Keratinocyte (primary cell): ENCODE data around the gene GPR137B. TPM values are rescaled to one million over a fixed set of nuclear protein-coding genes. Genes with fewer than 3 reads are reported as not detected.

Experiments used
- DNase-seq: peaks from one replicate; pipeline ENCODE4 v3.0.0-alpha.2; 2011; ENCODE audit warnings: low read depth, missing footprints, low spot score
- FAIRE-seq: peaks from 2 replicates; lab custom pipeline; 2011; peaks lifted over from hg19 to GRCh38; lab: Jason Lieb, UNC
- H2AFZ ChIP-seq: 2 replicates; pipeline ENCODE4 v1.6.0; 2012; ENCODE audit warnings: low read length, control low read depth, inconsistent platforms; ENCODE audit not compliant: control insufficient read depth
- H3K27ac ChIP-seq: 2 replicates; pipeline ENCODE4 v1.5.1; 2011; ENCODE audit warnings: low read length; ENCODE audit not compliant: control insufficient read depth, insufficient read depth
- H3K27me3 ChIP-seq: 3 replicates; pipeline ENCODE4 v1.6.0; 2011; ENCODE audit warnings: low read length; ENCODE audit not compliant: control insufficient read depth, insufficient read depth; ENCODE audit errors: extremely low read depth
- H3K36me3 ChIP-seq, 2 experiments: 2 replicates in 1 of 2; 3 replicates in 1 of 2; pipeline ENCODE4 v1.5.1; 2011; ENCODE audit warnings: low read length in 2 of 2, mild to moderate bottlenecking in 1 of 2; ENCODE audit not compliant: control insufficient read depth in 2 of 2, insufficient read depth in 2 of 2; ENCODE audit errors: extremely low read depth in 1 of 2
- H3K4me1 ChIP-seq: 3 replicates; pipeline ENCODE4 v1.5.1; 2011; ENCODE audit warnings: low read length; ENCODE audit not compliant: control insufficient read depth, insufficient read depth; ENCODE audit errors: extremely low read depth
- H3K4me2 ChIP-seq: 3 replicates; pipeline ENCODE4 v1.6.0; 2011; ENCODE audit warnings: low read depth, low read length; ENCODE audit not compliant: control insufficient read depth, insufficient read depth; ENCODE audit errors: extremely low read depth
- H3K4me3 ChIP-seq, 3 experiments: fragments of 200-600 bp in 1 of 3; sonication (generic) in 1 of 3; 2 replicates in 2 of 3; 3 replicates in 1 of 3; pipeline ENCODE4 v1.5.1; 2011 to 2016; ENCODE audit warnings: low read length in 3 of 3, mild to moderate bottlenecking in 3 of 3, control low read depth in 2 of 3, inconsistent platforms in 1 of 3, low read depth in 1 of 3, mixed read lengths in 1 of 3, mixed run types in 1 of 3, moderate library complexity in 1 of 3; ENCODE audit not compliant: control insufficient read depth in 2 of 3, insufficient read depth in 2 of 3; ENCODE audit errors: extremely low read depth in 1 of 3
- H3K79me2 ChIP-seq: 2 replicates; pipeline ENCODE4 v1.6.0; 2012; ENCODE audit warnings: low read length; ENCODE audit not compliant: control insufficient read depth, insufficient read depth
- H3K9ac ChIP-seq: 3 replicates; pipeline ENCODE4 v1.6.0; 2011; ENCODE audit warnings: low read length; ENCODE audit not compliant: control insufficient read depth, insufficient read depth; ENCODE audit errors: extremely low read depth
- H3K9me1 ChIP-seq: 3 replicates; pipeline ENCODE4 v1.6.0; 2011; ENCODE audit warnings: low read length; ENCODE audit not compliant: control insufficient read depth, insufficient read depth; ENCODE audit errors: extremely low read depth
- H3K9me3 ChIP-seq: 2 replicates; pipeline ENCODE4 v1.5.1; 2012; ENCODE audit warnings: low read depth, low read length; ENCODE audit not compliant: control insufficient read depth
- H4K20me1 ChIP-seq: 3 replicates; pipeline ENCODE4 v1.6.0; 2011; ENCODE audit warnings: low read length; ENCODE audit not compliant: control insufficient read depth, insufficient read depth; ENCODE audit errors: extremely low read depth
- CTCF ChIP-seq, 3 experiments: IDR thresholded peaks in 1 of 3; conservative IDR thresholded peaks in 1 of 3; optimal IDR thresholded peaks in 1 of 3; 2 replicates in 2 of 3; 3 replicates in 1 of 3; pipeline versions ENCODE3 to v1.5.1; 2011; ENCODE audit warnings: low read length in 3 of 3, mild to moderate bottlenecking in 3 of 3, moderate library complexity in 2 of 3, control low read depth in 1 of 3, inconsistent platforms in 1 of 3; ENCODE audit not compliant: insufficient read depth in 2 of 3; ENCODE audit errors: extremely low read depth in 1 of 3
- EZH2 ChIP-seq: IDR thresholded peaks from one replicate; pipeline ENCODE4 v1.6.1; 2012; ENCODE audit warnings: inconsistent platforms, mild to moderate bottlenecking, low read length, moderate library complexity
- dilution Hi-C: fragments of 300-500 bp; cut with MboI; formaldehyde crosslinking; loops from one replicate; pipeline ENCODE4 v1.7.0; 2020; ENCODE audit warnings: low sequenced_read_pairs; ENCODE audit not compliant: extremely low pct_ligation_motif_present
- polyA plus RNA-seq, 5 experiments: library from polyadenylated mRNA; depleted of rRNA in 3 of 5; stranded (reverse) in 3 of 5; stranded (forward) in 1 of 5; unstranded in 1 of 5; fragments of >200 nt; gene quantifications; 1 replicate in 1 of 5; 2 replicates in 3 of 5; 3 replicates in 1 of 5; pipeline versions ENCODE4 v1.2.1 to v1.2.3, GENCODE V29; 2011 to 2012; ENCODE audit warnings: missing spikeins in 2 of 5, low read depth in 1 of 5, low replicate concordance in 1 of 5

GPR137B gene
- polyA plus RNA-seq, 1 donor (not counting 4 experiments of a cell fraction or from before 2014, with no cell fraction given) = 7.1 TPM

GRCh38 chr1:236140705-236141446, 1.5 kb upstream of the GPR137B start:
- H4K20me1 ChIP-seq = no peaks in the 10 kb centered on the region

GRCh38 chr1:236141447-236142252, 689 bp upstream of the GPR137B start:
- DNase-seq (no peak), FAIRE-seq (no peak)
- Histone ChIP-seq H3K4me1 (peaks cover 10% of the 10 kb centered on the region), H3K79me2 (no peaks in the 10 kb centered on the region), H3K27me3 (peaks cover 12% of the 10 kb centered on the region), H3K4me3 (peak overlapping the region; percentile 32 to 67 (median 63)), H3K9ac (no peak overlapping the region), H3K4me2 (peak overlapping the region; percentile 69), H3K27ac (no peak overlapping the region), H4K20me1 (no peaks in the 10 kb centered on the region), H3K9me3 (no peaks in the 10 kb centered on the region), H2AFZ (peak overlapping the region; percentile 84), H3K36me3 (no peaks in the 10 kb centered on the region), H3K9me1 (no peaks in the 10 kb centered on the region)
- TF ChIP-seq CTCF (optimal IDR thresholded peaks at IDR 0.05 in 1 of 3, IDR thresholded peaks at IDR 0.05 in 1 of 3, conservative IDR thresholded peaks at IDR 0.05 in 1 of 3; ENCODE audit: extremely low read depth in 1 of 3, insufficient read depth in 2 of 3, low read length in 3 of 3) (no peak), EZH2 (no peak)
- dilution Hi-C loops = no loop called here

More at GRCh38 chr1:236140705-236141446, 1.5 kb upstream of the GPR137B start:
- Histone ChIP-seq H3K27me3 (peaks cover 12% of the 10 kb centered on the region), H3K4me1 (peaks cover 10% of the 10 kb centered on the region), H3K4me2 (peak overlapping the region; percentile 69), H3K9me3 (no peaks in the 10 kb centered on the region), H3K9ac (no peak overlapping the region), H3K4me3 (peak overlapping the region; percentile 32 to 67 (median 63)), H3K79me2 (no peaks in the 10 kb centered on the region), H3K36me3 (no peaks in the 10 kb centered on the region), H3K9me1 (no peaks in the 10 kb centered on the region), H3K27ac (no peak overlapping the region), H2AFZ (peak overlapping the region; percentile 84)
- FAIRE-seq (no peak), DNase-seq (no peak)
- TF ChIP-seq CTCF (optimal IDR thresholded peaks at IDR 0.05 in 1 of 3, IDR thresholded peaks at IDR 0.05 in 1 of 3, conservative IDR thresholded peaks at IDR 0.05 in 1 of 3; ENCODE audit: extremely low read depth in 1 of 3, insufficient read depth in 2 of 3, low read length in 3 of 3) (no peak), EZH2 (no peak)
- dilution Hi-C loops = no loop called here
